Loucy (cell line): ENCODE measurements around the gene PRSS36.

Source experiments
- CTCF ChIP-seq: fragments of 200-600 bp; sonication (generic); conservative IDR thresholded peaks from 2 replicates; pipeline ENCODE4 v1.5.1; 2014; ENCODE audit warnings: mild to moderate bottlenecking, antibody characterized with exemption, low read length
- EZH2phosphoT487 ChIP-seq: fragments of 200-600 bp; IDR thresholded peaks from 2 replicates; pipeline ENCODE4 v1.6.1; 2018; ENCODE audit warnings: antibody characterized with exemption, mild to moderate bottlenecking, moderate library complexity, borderline replicate concordance

GRCh38 chr16:31167315-31167714 is 17.4 kb upstream of the PRSS36 start:
- TF ChIP-seq EZH2phosphoT487 (no peak), CTCF (no peak)
